HEK293 (cell line): ENCODE data around the gene ABTB2.

Experiments
- CTCF ChIP-seq: fragments of 450-650 bp; formaldehyde crosslinking; IDR thresholded peaks from 2 replicates; pipeline ENCODE4 v1.5.1; 2016; ENCODE audit warnings: missing biosample characterization, missing genetic modification characterization
- PRDM10 ChIP-seq: fragments of 450-650 bp; formaldehyde crosslinking; IDR thresholded peaks from 2 replicates; pipeline ENCODE4 v1.5.1; 2016; ENCODE audit warnings: missing biosample characterization, missing genetic modification characterization
- SCRT2 ChIP-seq: fragments of 450-650 bp; formaldehyde crosslinking; IDR thresholded peaks from 2 replicates; pipeline ENCODE4 v1.5.1; 2016; ENCODE audit warnings: missing biosample characterization, missing genetic modification characterization
- ZBTB44 ChIP-seq: fragments of 450-650 bp; IDR thresholded peaks from 2 replicates; pipeline ENCODE4 v1.5.1; 2018; ENCODE audit warnings: missing biosample characterization, mild to moderate bottlenecking, missing genetic modification characterization
- ZFHX2 ChIP-seq: fragments of 450-650 bp; formaldehyde crosslinking; conservative IDR thresholded peaks from 2 replicates; pipeline ENCODE4 v1.5.1; 2016; ENCODE audit warnings: missing biosample characterization, missing genetic modification characterization
- ZNF266 ChIP-seq: fragments of 450-650 bp; formaldehyde crosslinking; IDR thresholded peaks from 2 replicates; pipeline ENCODE4 v1.5.1; 2016; ENCODE audit warnings: missing biosample characterization, missing genetic modification characterization, low read depth
- ZNF274 ChIP-seq, 2 experiments: fragments of 200-500 bp in 1 of 2; fragments of 450-650 bp in 1 of 2; sonication (Bioruptor generic) in 1 of 2; formaldehyde crosslinking in 1 of 2; IDR thresholded peaks; 2 replicates each; pipeline versions ENCODE4 v1.5.1 to v1.6.1; 2014 to 2016; ENCODE audit warnings: borderline replicate concordance in 1 of 2, inconsistent platforms in 1 of 2, low read length in 1 of 2, missing biosample characterization in 1 of 2, missing genetic modification characterization in 1 of 2
- ZNF366 ChIP-seq: fragments of 450-650 bp; formaldehyde crosslinking; conservative IDR thresholded peaks from 2 replicates; pipeline ENCODE4 v1.5.1; 2016; ENCODE audit warnings: missing biosample characterization, missing genetic modification characterization
- ZNF37A ChIP-seq: fragments of 450-650 bp; IDR thresholded peaks from 2 replicates; pipeline ENCODE4 v1.5.1; 2018; ENCODE audit warnings: missing biosample characterization, missing genetic modification characterization
- ZNF416 ChIP-seq: fragments of 450-650 bp; formaldehyde crosslinking; IDR thresholded peaks from 2 replicates; pipeline ENCODE4 v1.5.1; 2016; ENCODE audit warnings: missing biosample characterization, missing genetic modification characterization
- ZNF48 ChIP-seq: fragments of 450-650 bp; formaldehyde crosslinking; IDR thresholded peaks from 2 replicates; pipeline ENCODE4 v1.5.1; 2016; ENCODE audit warnings: missing biosample characterization, missing genetic modification characterization
- ZNF660 ChIP-seq: fragments of 450-650 bp; IDR thresholded peaks from 2 replicates; pipeline ENCODE4 v1.5.1; 2018; ENCODE audit warnings: missing biosample characterization, mild to moderate bottlenecking, missing genetic modification characterization
- ZNF692 ChIP-seq: fragments of 450-650 bp; formaldehyde crosslinking; IDR thresholded peaks from 2 replicates; pipeline ENCODE4 v1.5.1; 2016; ENCODE audit warnings: missing biosample characterization, missing genetic modification characterization
- ZNF843 ChIP-seq: fragments of 450-650 bp; formaldehyde crosslinking; IDR thresholded peaks from 2 replicates; pipeline ENCODE4 v1.5.1; 2016; ENCODE audit warnings: missing biosample characterization, missing genetic modification characterization

GRCh38 chr11:34256626-34257025 is 101.2 kb downstream of the ABTB2 start:
- no peak for TF ChIP-seq ZNF274 (IDR thresholded peaks at IDR 0.05; ENCODE audit: low read length)
- TF ChIP-seq ZNF274 (tag by site-specific recombination; IDR thresholded peaks at IDR 0.05; ENCODE audit: borderline replicate concordance): no peak
- TF ChIP-seq CTCF (tag by site-specific recombination): no peak
- no peak for TF ChIP-seq ZNF416 (tag by site-specific recombination)
- TF ChIP-seq ZNF266 (tag by site-specific recombination): no peak
- TF ChIP-seq PRDM10: no peak
- TF ChIP-seq ZNF366: no peak
- no peak for TF ChIP-seq SCRT2 (tag by site-specific recombination)
- TF ChIP-seq ZNF660: no peak
- no peak for TF ChIP-seq ZNF692 (tag by site-specific recombination)
- TF ChIP-seq ZNF37A (tag by site-specific recombination): no peak
- TF ChIP-seq ZNF843 (tag by site-specific recombination): no peak
- no peak for TF ChIP-seq ZBTB44 (tag by site-specific recombination)
- no peak for TF ChIP-seq ZNF48 (tag by site-specific recombination)
- no peak for TF ChIP-seq ZFHX2
